ENCODE measurements around the gene NEMF.
"Not testable (repeated sequence)": the region's sequence is repeated elsewhere in the genome, so short reads cannot be mapped to it uniquely, and the experiment has no call there.

The NEMF gene

DNA sequence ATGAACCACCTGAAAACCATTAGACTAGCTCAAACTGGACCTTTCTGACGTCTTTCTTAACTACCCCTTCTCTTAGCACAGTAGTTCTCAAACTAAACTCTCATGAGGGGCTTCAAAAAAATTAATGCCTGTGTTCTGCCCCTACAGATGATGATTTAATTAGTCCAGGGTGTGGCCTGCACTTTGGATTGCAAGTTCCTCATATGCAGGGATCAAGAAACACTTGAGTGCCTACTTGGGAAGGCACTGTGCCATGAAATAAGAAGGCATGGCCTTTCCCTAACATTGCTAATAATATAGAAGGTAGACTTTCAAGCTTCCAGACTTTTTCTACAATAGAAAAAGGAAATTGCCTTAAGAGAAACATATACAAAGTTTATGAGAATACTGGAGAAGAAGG is 107.4 kb downstream of the NEMF start:
- no peak for DNase-seq (ENCODE audit: low read depth)

DNA sequence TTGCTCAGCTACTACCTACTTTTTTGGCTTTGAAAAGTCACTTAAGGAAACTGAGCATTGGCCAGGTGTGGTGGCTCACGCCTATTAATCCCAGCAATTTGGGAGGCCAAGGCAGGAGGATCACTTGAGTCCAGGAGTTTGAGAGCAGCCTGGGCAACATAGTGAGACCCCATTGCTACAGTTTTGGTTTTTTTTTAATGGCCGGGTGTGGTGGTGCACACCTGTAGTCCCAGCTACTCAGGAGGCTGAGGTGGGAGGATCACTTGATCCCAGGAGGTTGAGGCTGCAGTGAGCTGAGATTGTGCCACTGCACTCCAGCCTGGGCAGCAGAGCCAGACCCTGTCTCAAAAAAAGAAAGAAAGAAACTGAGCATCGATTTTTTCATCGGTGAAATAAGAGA is 116.9 kb downstream of the NEMF start:
- not testable (repeated sequence) for DNase-seq (ENCODE audit: low read depth)

DNA sequence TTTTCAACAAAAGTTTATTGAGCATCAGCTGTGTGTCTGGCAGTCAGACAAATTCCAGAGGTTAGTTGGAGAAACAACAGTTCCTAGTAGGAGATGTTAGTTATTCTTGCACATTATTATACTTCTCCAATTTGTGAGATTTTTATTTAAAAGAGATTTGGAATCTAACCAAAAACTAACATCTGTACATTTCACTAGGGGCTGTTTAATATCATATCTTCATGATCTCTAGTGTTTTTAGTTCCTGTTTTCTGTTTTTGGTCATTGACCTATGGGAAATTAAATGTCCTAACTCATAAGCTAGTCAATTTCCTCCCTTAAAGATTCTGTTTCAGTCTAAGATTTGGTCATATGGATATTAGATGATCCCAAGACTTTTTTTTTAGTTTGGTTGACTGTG is 118.8 kb downstream of the NEMF start:
- no peak for DNase-seq (ENCODE audit: low read depth)

DNA sequence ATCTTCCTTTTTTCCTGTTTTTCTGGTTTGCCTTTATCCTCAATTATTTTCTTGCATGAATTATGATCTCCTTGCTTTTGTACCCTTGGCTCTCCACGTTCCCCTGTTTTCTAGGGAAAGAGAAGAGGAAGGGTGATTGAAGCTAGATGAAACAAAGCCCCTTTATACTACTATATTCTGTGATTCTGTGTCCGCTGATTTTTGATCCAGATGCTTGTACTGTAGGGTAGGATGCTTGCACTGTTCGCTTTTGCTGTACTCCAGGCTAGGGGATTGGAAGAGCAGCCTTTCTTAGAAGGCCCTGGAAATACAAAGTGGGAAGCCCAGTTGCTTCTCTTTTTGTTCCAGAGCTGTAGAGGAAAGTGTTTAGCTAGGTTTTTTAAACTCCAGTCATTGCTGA is 119.7 kb downstream of the NEMF start:
- DNase-seq (ENCODE audit: low read depth), result no peak

Data from stimulated activated CD8-positive, alpha-beta memory T cell treated with anti-CD3 and anti-CD28 coated beads, Interleukin-15, amount 100 ng/mL, for 1 hour (primary cell).